Endothelial cell of umbilical vein (primary cell): ENCODE results near the gene ABHD11. TPM values are rescaled to one million over a fixed set of nuclear protein-coding genes. Genes with fewer than 3 reads are reported as not detected.

Experiments
- BruUV-seq: library from RNA; stranded (reverse); fragments of 400-500 nt; replicated peaks from 2 replicates; lab custom pipeline; 2021; lab: Mats Ljungman, UMichigan
- CTCF ChIA-PET: fragments of 300-600, 350-600 bp; sonication (Branson Sonifier 250); formaldehyde crosslinking; loops from one replicate; lab custom pipeline; 2021; ENCODE audit warnings: antibody characterized with exemption, inconsistent platforms; lab: Charles Lee
- POLR2A ChIA-PET: fragments of 300-600, 350-600 bp; sonication (Branson Sonifier 250); formaldehyde crosslinking; loops from one replicate; lab custom pipeline; 2021; ENCODE audit warnings: antibody characterized with exemption, inconsistent platforms; lab: Charles Lee
- DNase-seq: peaks from one replicate; pipeline ENCODE4 v3.0.0-alpha.2; 2011; ENCODE audit warnings: low read depth, low spot score
- FAIRE-seq: peaks from 2 replicates; lab custom pipeline; 2011; peaks lifted over from hg19 to GRCh38; lab: Jason Lieb, UNC
- H2AFZ ChIP-seq: 2 replicates; pipeline ENCODE4 v1.6.0; 2012; ENCODE audit warnings: low read depth, low read length, control low read depth, inconsistent platforms
- H3K27ac ChIP-seq: 2 replicates; pipeline ENCODE4 v1.5.1; 2011; ENCODE audit warnings: low read depth, mild to moderate bottlenecking, control low read depth, low read length, moderate library complexity; ENCODE audit not compliant: insufficient read depth
- H3K27me3 ChIP-seq, 2 experiments: 2 replicates each; pipeline versions ENCODE4 v1.6.0 to v1.6.1; 2011; ENCODE audit warnings: low read length in 2 of 2, mixed read lengths in 1 of 2; ENCODE audit not compliant: control insufficient read depth in 2 of 2, insufficient read depth in 2 of 2
- H3K36me3 ChIP-seq, 2 experiments: 2 replicates in 1 of 2; 3 replicates in 1 of 2; pipeline ENCODE4 v1.5.1; 2011; ENCODE audit warnings: low read length in 2 of 2, mild to moderate bottlenecking in 1 of 2, moderate library complexity in 1 of 2; ENCODE audit not compliant: control insufficient read depth in 2 of 2, insufficient read depth in 2 of 2; ENCODE audit errors: extremely low read depth in 1 of 2
- H3K4me1 ChIP-seq: 3 replicates; pipeline ENCODE4 v1.5.1; 2011; ENCODE audit warnings: mild to moderate bottlenecking, low read length; ENCODE audit not compliant: control insufficient read depth, insufficient read depth; ENCODE audit errors: extremely low read depth
- H3K4me2 ChIP-seq: 2 replicates; pipeline ENCODE4 v1.6.1; 2011; ENCODE audit warnings: low read length, control low read depth, mixed read lengths; ENCODE audit not compliant: insufficient read depth
- H3K4me3 ChIP-seq, 3 experiments: fragments of 200-600 bp in 1 of 3; sonication (generic), shearing (Covaris generic) in 1 of 3; replicated peaks in 1 of 3; 2 replicates each; pipeline ENCODE4 v1.5.1; 2011 to 2016; ENCODE audit warnings: control low read depth in 3 of 3, low read length in 3 of 3, mild to moderate bottlenecking in 2 of 3, inconsistent platforms in 1 of 3, low read depth in 1 of 3, moderate library complexity in 1 of 3; ENCODE audit not compliant: insufficient read depth in 1 of 3
- H3K79me2 ChIP-seq: 2 replicates; pipeline ENCODE4 v1.6.0; 2012; ENCODE audit warnings: low read length, inconsistent platforms; ENCODE audit not compliant: control insufficient read depth, insufficient read depth
- H3K9ac ChIP-seq: replicated peaks from 2 replicates; pipeline ENCODE3; 2011; ENCODE audit warnings: low read length, control low read depth; ENCODE audit not compliant: insufficient read depth; ENCODE audit errors: extremely low read depth
- H3K9me1 ChIP-seq: replicated peaks from 3 replicates; pipeline ENCODE4 v1.6.0; 2011; ENCODE audit warnings: mild to moderate bottlenecking, low read length; ENCODE audit not compliant: control insufficient read depth, insufficient read depth; ENCODE audit errors: extremely low read depth
- H3K9me3 ChIP-seq: replicated peaks from 2 replicates; pipeline ENCODE4 v1.5.1; 2012; ENCODE audit warnings: low read length, inconsistent platforms; ENCODE audit not compliant: control insufficient read depth, insufficient read depth
- H4K20me1 ChIP-seq: replicated peaks from 2 replicates; pipeline ENCODE3; 2011; ENCODE audit warnings: mild to moderate bottlenecking, low read length; ENCODE audit not compliant: control insufficient read depth, insufficient read depth; ENCODE audit errors: extremely low read depth
- EZH2 ChIP-seq: IDR thresholded peaks from 2 replicates; pipeline ENCODE4 v1.6.1; 2012; ENCODE audit warnings: borderline replicate concordance, low read depth, mild to moderate bottlenecking, moderate library complexity, low read length, inconsistent platforms; ENCODE audit not compliant: severe bottlenecking
- FOS ChIP-seq: IDR thresholded peaks from 2 replicates; pipeline ENCODE4 v1.6.1; 2011; ENCODE audit warnings: mild to moderate bottlenecking, low read length, moderate library complexity, borderline replicate concordance; ENCODE audit not compliant: insufficient read depth
- GATA2 ChIP-seq: IDR thresholded peaks from 2 replicates; pipeline ENCODE4 v1.7.0; 2011; ENCODE audit warnings: low read depth, mild to moderate bottlenecking, moderate library complexity, mixed read lengths, low read length; ENCODE audit not compliant: insufficient read length, insufficient read depth
- JUN ChIP-seq: IDR thresholded peaks from 2 replicates; pipeline ENCODE4 v1.6.1; 2011; ENCODE audit warnings: borderline replicate concordance, low read depth; ENCODE audit not compliant: insufficient read length, insufficient read depth
- MYC ChIP-seq: IDR thresholded peaks from one replicate; pipeline ENCODE4 v1.6.1; 2011; ENCODE audit warnings: mild to moderate bottlenecking, low read depth, low read length
- POLR2A ChIP-seq: IDR thresholded peaks from 2 replicates; pipeline ENCODE4 v1.6.1; 2012; ENCODE audit warnings: low read depth, mild to moderate bottlenecking, control low read depth, low read length
- POLR2AphosphoS5 ChIP-seq: IDR thresholded peaks from 2 replicates; pipeline ENCODE4 v1.6.1; 2012; ENCODE audit warnings: low read depth, mild to moderate bottlenecking, control low read depth, low read length, moderate library complexity; ENCODE audit not compliant: insufficient read depth
- dilution Hi-C: fragments of 300-500 bp; cut with MboI; formaldehyde crosslinking; loops from one replicate; pipeline ENCODE4 v1.15.0; 2019; ENCODE audit warnings: low sequenced_read_pairs; ENCODE audit not compliant: extremely low pct_ligation_motif_present
- intact Hi-C: fragments of 100-400 bp; cut with micrococcal nuclease; formaldehyde crosslinking; loops from one replicate; pipeline ENCODE4 v1.10.0; 2022
- polyA plus RNA-seq, 4 experiments: library from polyadenylated mRNA; depleted of rRNA in 3 of 4; stranded (reverse) in 3 of 4; unstranded in 1 of 4; fragments of >200 nt; gene quantifications; 2 replicates each; pipeline versions ENCODE4 v1.2.1 to v1.2.3, GENCODE V29; 2011 to 2012; ENCODE audit warnings: missing spikeins in 1 of 4
- total RNA-seq: library from RNA; stranded (reverse); gene quantifications from 2 replicates; pipeline ENCODE4 v1.2.3, GENCODE V29; 2021
- TF ChIP-seq, protein P1 (sequence below), 2 donors: IDR thresholded peaks; 1 replicate in 1 of 2; 2 replicates in 1 of 2; pipeline ENCODE4 v1.5.1; 2011; ENCODE audit warnings: low read length in 2 of 2, mild to moderate bottlenecking in 2 of 2, moderate library complexity in 2 of 2, control low read depth in 1 of 2, inconsistent platforms in 1 of 2, low read depth in 1 of 2; ENCODE audit not compliant: insufficient read depth in 1 of 2; ENCODE audit errors: extremely low read depth in 1 of 2
- TF ChIP-seq, protein P2 (sequence below): IDR thresholded peaks from 2 replicates; pipeline ENCODE4 v1.6.1; 2011; ENCODE audit not compliant: insufficient read depth, insufficient read length

ABHD11 gene
- total and polyA plus RNA-seq, 2 donors (not counting 3 experiments of a cell fraction or from before 2014, with no cell fraction given) = 13.3 to 18.4 TPM

DNA sequence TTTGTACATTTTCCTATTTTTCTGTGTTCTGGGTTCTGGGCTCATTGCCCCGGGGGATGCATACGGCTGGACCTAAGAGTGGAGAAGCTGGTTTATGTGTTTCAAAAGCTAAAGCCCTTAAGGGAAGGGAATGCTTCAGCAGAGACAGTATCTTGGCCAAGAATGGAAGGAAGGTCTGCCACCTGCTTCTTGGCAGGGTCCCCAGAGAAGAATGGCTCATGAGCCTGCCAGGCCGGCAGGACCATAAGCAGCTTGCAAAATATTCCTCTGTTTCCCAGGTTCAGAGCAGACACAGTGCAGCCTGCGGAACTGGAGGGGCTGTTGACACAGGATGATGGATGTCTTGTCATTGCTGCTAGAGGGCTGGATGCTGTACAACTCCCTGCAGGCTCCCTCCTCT lies 7.8 kb upstream of the ABHD11 start:
- intact Hi-C loops = no loop called here
- ChIA-PET CTCF (interaction anchor here (0.7 to 2.2 kb wide), 4 partner anchors 12 to 150 kb away, joined by 3 to 6 read pairs (median 4); no protein-coding TSS in a partner anchor), POLR2A (interaction anchor here (0.6 kb wide), 1 partner anchor 109 kb away, joined by 4 read pairs; no protein-coding TSS in a partner anchor)
- Histone ChIP-seq H3K4me1 (no peaks in the 10 kb centered on the region), H3K9me1 (no peaks in the 10 kb centered on the region), H3K4me2 (no peak overlapping the region), H2AFZ (no peak overlapping the region), H3K27me3 (no peaks in the 10 kb centered on the region), H3K9me3 (no peaks in the 10 kb centered on the region), H3K9ac (no peak overlapping the region), H3K36me3 (no peaks in the 10 kb centered on the region), H3K4me3 (no peak overlapping the region), H3K79me2 (no peaks in the 10 kb centered on the region), H4K20me1 (no peaks in the 10 kb centered on the region), H3K27ac (no peak overlapping the region)
- TF ChIP-seq GATA2 (no peak), JUN (no peak), MYC (no peak), EZH2 (no peak), FOS (no peak), POLR2AphosphoS5 (no peak), POLR2A (no peak)
- TF ChIP-seq, protein P1, sequence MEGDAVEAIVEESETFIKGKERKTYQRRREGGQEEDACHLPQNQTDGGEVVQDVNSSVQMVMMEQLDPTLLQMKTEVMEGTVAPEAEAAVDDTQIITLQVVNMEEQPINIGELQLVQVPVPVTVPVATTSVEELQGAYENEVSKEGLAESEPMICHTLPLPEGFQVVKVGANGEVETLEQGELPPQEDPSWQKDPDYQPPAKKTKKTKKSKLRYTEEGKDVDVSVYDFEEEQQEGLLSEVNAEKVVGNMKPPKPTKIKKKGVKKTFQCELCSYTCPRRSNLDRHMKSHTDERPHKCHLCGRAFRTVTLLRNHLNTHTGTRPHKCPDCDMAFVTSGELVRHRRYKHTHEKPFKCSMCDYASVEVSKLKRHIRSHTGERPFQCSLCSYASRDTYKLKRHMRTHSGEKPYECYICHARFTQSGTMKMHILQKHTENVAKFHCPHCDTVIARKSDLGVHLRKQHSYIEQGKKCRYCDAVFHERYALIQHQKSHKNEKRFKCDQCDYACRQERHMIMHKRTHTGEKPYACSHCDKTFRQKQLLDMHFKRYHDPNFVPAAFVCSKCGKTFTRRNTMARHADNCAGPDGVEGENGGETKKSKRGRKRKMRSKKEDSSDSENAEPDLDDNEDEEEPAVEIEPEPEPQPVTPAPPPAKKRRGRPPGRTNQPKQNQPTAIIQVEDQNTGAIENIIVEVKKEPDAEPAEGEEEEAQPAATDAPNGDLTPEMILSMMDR (IDR thresholded peaks at IDR 0.05; ENCODE audit: extremely low read depth in 1 of 2, insufficient read depth in 1 of 2, low read depth in 1 of 2, low read length in 2 of 2) = no peak
- TF ChIP-seq, protein P2, sequence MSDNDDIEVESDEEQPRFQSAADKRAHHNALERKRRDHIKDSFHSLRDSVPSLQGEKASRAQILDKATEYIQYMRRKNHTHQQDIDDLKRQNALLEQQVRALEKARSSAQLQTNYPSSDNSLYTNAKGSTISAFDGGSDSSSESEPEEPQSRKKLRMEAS = no peak
- dilution Hi-C loops = no loop called here
- DNase-seq (no peak), FAIRE-seq (no peak)
- no TSS peak for BruUV-seq
